A549 (cell line): ENCODE measurements around the gene KCNJ9. TPM values are rescaled to one million over a fixed set of nuclear protein-coding genes. Genes with fewer than 3 reads are reported as not detected.

Experiments used
- ATAC-seq, 2 experiments: fragments of 200-7000 bp in 1 of 2; fragments of >200 bp in 1 of 2; cut with Nextera tagmentation in 1 of 2; cut with Tn5 transposase in 1 of 2; 3 replicates each; pipeline versions ENCODE4 v1.8.0 to v1.9.1; 2018 to 2020; ENCODE audit warnings: mild to moderate bottlenecking in 1 of 2, moderate library complexity in 1 of 2
- CTCF ChIA-PET: fragments of 300-600 bp; sonication (Branson Sonifier 250); formaldehyde crosslinking; extraction: SDS; loops from one replicate; lab custom pipeline; 2021; ENCODE audit warnings: antibody characterized with exemption, inconsistent platforms; lab: Yijun Ruan, JAX
- POLR2A ChIA-PET: fragments of 350-600 bp; formaldehyde crosslinking; extraction: SDS; loops from one replicate; lab custom pipeline; 2021; ENCODE audit warnings: antibody characterized with exemption, inconsistent platforms; lab: Yijun Ruan, JAX
- DNase-seq, 2 experiments: peaks; one replicate each; pipeline versions ENCODE4 v3.0.0 to v3.0.0-alpha.2; 2011 to 2016; ENCODE audit warnings: low read depth in 1 of 2, low spot score in 1 of 2
- FAIRE-seq: peaks from 2 replicates; lab custom pipeline; 2011; peaks lifted over from hg19 to GRCh38; lab: Jason Lieb, UNC
- H3K27ac ChIP-seq, 2 experiments: fragments of >200 bp; sonication (Bioruptor Twin); formaldehyde crosslinking; 3 replicates each; pipeline ENCODE4 v1.5.1; 2016 to 2017
- H3K4me1 ChIP-seq: fragments of >200 bp; sonication (Bioruptor Twin); formaldehyde crosslinking; 3 replicates; pipeline ENCODE4 v1.6.1; 2016
- H3K4me2 ChIP-seq: fragments of >200 bp; sonication (Bioruptor Twin); formaldehyde crosslinking; 3 replicates; pipeline ENCODE4 v1.6.1; 2016
- H3K4me3 ChIP-seq: fragments of >200 bp; sonication (Bioruptor Twin); formaldehyde crosslinking; 3 replicates; pipeline ENCODE4 v1.5.1; 2016
- H3K9me3 ChIP-seq: fragments of >200 bp; sonication (Bioruptor Twin); formaldehyde crosslinking; 3 replicates; pipeline ENCODE4 v1.6.1; 2016
- BCL3 ChIP-seq: fragments of >200 bp; sonication (Bioruptor Twin); formaldehyde crosslinking; IDR thresholded peaks from 3 replicates; pipeline ENCODE4 v1.6.1; 2016
- CHD2 ChIP-seq: fragments of 150-350 bp; IDR thresholded peaks from 2 replicates; pipeline ENCODE4 v1.6.1; 2014; ENCODE audit warnings: low read length; ENCODE audit not compliant: partially characterized antibody
- CHD4 ChIP-seq: fragments of 200-600 bp; sonication (generic); IDR thresholded peaks from 2 replicates; pipeline ENCODE4 v1.6.1; 2016; ENCODE audit warnings: antibody characterized with exemption, mild to moderate bottlenecking, borderline replicate concordance
- HES2 ChIP-seq: fragments of >200 bp; sonication (Bioruptor Twin); formaldehyde crosslinking; IDR thresholded peaks from 2 replicates; pipeline ENCODE4 v1.6.1; 2016
- HOXB13 ChIP-seq: fragments of 250-450 bp; sonication (Bioruptor Pico); IDR thresholded peaks from 2 replicates; pipeline ENCODE4 v1.5.0; 2020; ENCODE audit warnings: low read depth, mild to moderate bottlenecking, moderate library complexity
- KDM5A ChIP-seq: fragments of 200-600 bp; sonication (generic); IDR thresholded peaks from 2 replicates; pipeline ENCODE4 v1.6.1; 2016; ENCODE audit warnings: antibody characterized with exemption, mild to moderate bottlenecking
- MAX ChIP-seq: IDR thresholded peaks from 2 replicates; pipeline ENCODE4 v1.6.1; 2012
- MAZ ChIP-seq: fragments of 150-350 bp; IDR thresholded peaks from 2 replicates; pipeline ENCODE4 v1.6.1; 2014; ENCODE audit warnings: antibody characterized with exemption, low read depth, low read length, borderline replicate concordance
- MYC ChIP-seq: IDR thresholded peaks from 2 replicates; pipeline ENCODE4 v1.6.1; 2012; ENCODE audit warnings: mild to moderate bottlenecking, inconsistent platforms, low read length, improper control_type of control experiment, borderline replicate concordance
- NPAS2 ChIP-seq: fragments of 250-450 bp; sonication (Bioruptor Pico); IDR thresholded peaks from 2 replicates; pipeline ENCODE4 v1.8.0; 2022; ENCODE audit warnings: mild to moderate bottlenecking, moderate library complexity, borderline replicate concordance
- PBX3 ChIP-seq: IDR thresholded peaks from 2 replicates; pipeline ENCODE4 v1.6.1; 2012
- PHF8 ChIP-seq: fragments of 200-600 bp; sonication (generic); IDR thresholded peaks from 2 replicates; pipeline ENCODE4 v1.6.1; 2016; ENCODE audit warnings: low read depth, mild to moderate bottlenecking, antibody characterized with exemption, moderate library complexity, borderline replicate concordance
- RAD21 ChIP-seq, 2 experiments: fragments of >200 bp in 1 of 2; sonication (Bioruptor Twin) in 1 of 2; formaldehyde crosslinking in 1 of 2; IDR thresholded peaks in 1 of 2; conservative IDR thresholded peaks in 1 of 2; 2 replicates in 1 of 2; 3 replicates in 1 of 2; pipeline ENCODE4 v1.6.1; 2012 to 2018; ENCODE audit warnings: inconsistent platforms in 1 of 2
- SREBF2 ChIP-seq: fragments of 450-650 bp; IDR thresholded peaks from 2 replicates; pipeline ENCODE4 v1.6.1; 2014; ENCODE audit warnings: mild to moderate bottlenecking, moderate library complexity
- TP53 ChIP-seq: fragments of 250-450 bp; sonication (Bioruptor Pico); IDR thresholded peaks from 2 replicates; pipeline ENCODE4 v1.5.0; 2021; ENCODE audit warnings: mild to moderate bottlenecking, moderate library complexity
- WGBS: methylation state at CpG from one replicate; pipeline ENCODE4 v1.1.6; 2017; ENCODE audit errors: missing lambda C conversion rate; 5-methylcytosine and 5-hydroxymethylcytosine counted together
- polyA plus RNA-seq, 4 experiments: library from polyadenylated mRNA; depleted of rRNA in 3 of 4; stranded (reverse); fragments of >200 nt; fragmentation: RNase III in 1 of 4; extraction: RNeasy Plus Mini Kit Qiagen cat#74134 plus additional on column Dnase treatment in 1 of 4; gene quantifications; 2 replicates in 3 of 4; 3 replicates in 1 of 4; pipeline ENCODE4 v1.2.3, GENCODE V29; 2011 to 2017

Gene KCNJ9
- polyA plus RNA-seq, 2 of the 4 experiments (the other 2 are of a cell fraction), result not detected

GRCh38 chr1:160097151-160097910 is 16.0 kb downstream of the KCNJ9 start:
- TF ChIP-seq MAZ, result no peak
- TF ChIP-seq MAX, result no peak
- TF ChIP-seq CHD4, result no peak
- no peak for TF ChIP-seq HES2
- no peak for TF ChIP-seq NPAS2 (CRISPR knock-in tag)
- TF ChIP-seq PBX3, result no peak
- TF ChIP-seq RAD21 (conservative IDR thresholded peaks at IDR 0.05 in 1 of 2, IDR thresholded peaks at IDR 0.05 in 1 of 2), result no peak
- TF ChIP-seq TP53 (CRISPR knock-in tag), result no peak
- no peak for TF ChIP-seq HOXB13 (CRISPR knock-in tag)
- TF ChIP-seq PHF8, result no peak
- TF ChIP-seq CHD2, result no peak
- no peak for TF ChIP-seq SREBF2
- H3K9me3 ChIP-seq, result no peaks in the 10 kb centered on the region
- ATAC-seq (no peak), DNase-seq (no peak), FAIRE-seq (no peak)
- ChIA-PET CTCF (interaction anchor here (0.9 to 6.0 kb wide), 11 partner anchors 11 to 195 kb away, joined by 3 to 80 read pairs (median 6); partner anchors contain the start of gene KCNJ9), POLR2A (no interaction called here)
- H3K4me3 ChIP-seq, result peak overlapping the region; percentile 83; the same call in 2 of the 3 replicates
- WGBS, result 84% methylated on average over 4 of the region's 5 CpGs
- H3K4me2 ChIP-seq, result peak overlapping the region; percentile 98
- H3K27ac ChIP-seq, result peak overlapping the region in 1 of 2 experiments; percentile 82; a peak in 3 of 6 replicates
- H3K4me1 ChIP-seq, result peaks cover 27% of the 10 kb centered on the region

- FAIRE-seq (no peak), ATAC-seq (peak; percentile 55 to 79), DNase-seq (peak; percentile 78 to 82)
- POLR2A ChIA-PET, result no interaction called here
- Histone ChIP-seq H3K4me2 (peak within 1 kb of the TSS; percentile 98), H3K4me3 (peak within 1 kb of the TSS; percentile 83), H3K4me1 (peaks cover 34% of the 10 kb centered on the region), H3K27ac (peak within 1 kb of the TSS; percentile 74 to 82), H3K9me3 (no peaks in the 10 kb centered on the region)
- CTCF ChIA-PET, result interaction anchor here (1.0 to 6.0 kb wide), 8 partner anchors 10 to 194 kb away, joined by 3 to 80 read pairs (median 9); no protein-coding TSS in a partner anchor
- no peak for TF ChIP-seq BCL3
- TF ChIP-seq CHD4, result no peak
- peak; percentile 84 for TF ChIP-seq PBX3
- TF ChIP-seq PHF8, result peak; percentile 50; the same call in 1 of the 2 replicates
- no peak for TF ChIP-seq MYC
- no peak for TF ChIP-seq KDM5A
- WGBS, result 55% methylated on average over 14 of the region's 64 CpGs
Measured at GRCh38 chr1:160097911-160098851, 16.8 kb downstream of the KCNJ9 start, which contains the start of gene IGSF8. TSS of gene IGSF8 (minus strand) at chr1:160098619. CDS start at chr1:160098472, 147 bp downstream.
